Large intestine (tissue), 3 donors: ENCODE measurements around the gene PGRMC2. TPM values are rescaled to one million over a fixed set of nuclear protein-coding genes. Genes with fewer than 3 reads are reported as not detected.

Source experiments
- DNase-seq, 2 donors: peaks; one replicate each; pipeline versions ENCODE4 v3.0.0 to v3.0.0-alpha.2; 2013
- H3K27ac ChIP-seq: one replicate; pipeline ENCODE4 v1.5.1; 2013; ENCODE audit warnings: low read length
- H3K27me3 ChIP-seq: 2 replicates; pipeline ENCODE4 v1.6.1; 2013; ENCODE audit warnings: low read length; ENCODE audit not compliant: control insufficient read depth, insufficient read depth
- H3K36me3 ChIP-seq: 2 replicates; pipeline ENCODE4 v1.6.1; 2013; ENCODE audit warnings: low read length; ENCODE audit not compliant: control insufficient read depth, insufficient read depth
- H3K4me1 ChIP-seq: one replicate; pipeline ENCODE4 v1.6.1; 2013; ENCODE audit warnings: low read length; ENCODE audit not compliant: control insufficient read depth, insufficient read depth
- H3K4me3 ChIP-seq: one replicate; pipeline ENCODE4 v1.5.1; 2013; ENCODE audit warnings: low read length
- H3K9me3 ChIP-seq: one replicate; pipeline ENCODE4 v1.6.1; 2013; ENCODE audit warnings: mild to moderate bottlenecking, low read depth, low read length, moderate library complexity; ENCODE audit not compliant: control insufficient read depth
- whole genome bisulfite sequencing: methylation state at CpG from one replicate; pipeline ENCODE4 v1.1.5; 2013; ENCODE audit warnings: low lambda C conversion rate; ENCODE audit not compliant: insufficient coverage; 5-methylcytosine and 5-hydroxymethylcytosine counted together
- polyA plus RNA-seq: library from polyadenylated mRNA; unstranded; fragments of 120-200 nt; gene quantifications from one replicate; pipeline ENCODE4 v1.2.1, GENCODE V29; 2013

PGRMC2 gene
- polyA plus RNA-seq, 1 donor = 126 TPM

DNA sequence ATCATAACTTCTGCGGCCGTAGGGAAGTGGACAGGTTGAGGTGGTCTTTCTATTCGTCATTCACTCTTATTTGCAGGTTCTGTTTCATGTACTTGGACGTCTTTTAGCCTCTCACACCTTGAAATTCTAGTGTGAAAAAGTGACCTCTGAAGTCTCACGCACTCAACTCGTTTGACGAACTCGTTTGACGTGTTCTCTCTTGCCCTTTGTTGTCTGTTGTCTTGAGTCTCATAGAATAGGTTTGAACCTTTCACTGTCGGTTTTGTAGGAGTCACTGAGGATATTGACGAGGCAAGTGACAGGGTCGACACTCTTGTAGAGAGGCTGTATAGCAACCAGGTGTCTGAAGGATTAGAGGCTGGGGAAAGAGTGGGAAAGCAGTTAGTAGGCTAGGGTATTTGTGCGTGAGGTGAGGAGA is 1.1 kb upstream of the PGRMC2 start:
- peak overlapping the region; percentile 75 for H3K4me3 ChIP-seq
- 40% methylated on average over 1 of the region's 13 CpGs for WGBS

DNA sequence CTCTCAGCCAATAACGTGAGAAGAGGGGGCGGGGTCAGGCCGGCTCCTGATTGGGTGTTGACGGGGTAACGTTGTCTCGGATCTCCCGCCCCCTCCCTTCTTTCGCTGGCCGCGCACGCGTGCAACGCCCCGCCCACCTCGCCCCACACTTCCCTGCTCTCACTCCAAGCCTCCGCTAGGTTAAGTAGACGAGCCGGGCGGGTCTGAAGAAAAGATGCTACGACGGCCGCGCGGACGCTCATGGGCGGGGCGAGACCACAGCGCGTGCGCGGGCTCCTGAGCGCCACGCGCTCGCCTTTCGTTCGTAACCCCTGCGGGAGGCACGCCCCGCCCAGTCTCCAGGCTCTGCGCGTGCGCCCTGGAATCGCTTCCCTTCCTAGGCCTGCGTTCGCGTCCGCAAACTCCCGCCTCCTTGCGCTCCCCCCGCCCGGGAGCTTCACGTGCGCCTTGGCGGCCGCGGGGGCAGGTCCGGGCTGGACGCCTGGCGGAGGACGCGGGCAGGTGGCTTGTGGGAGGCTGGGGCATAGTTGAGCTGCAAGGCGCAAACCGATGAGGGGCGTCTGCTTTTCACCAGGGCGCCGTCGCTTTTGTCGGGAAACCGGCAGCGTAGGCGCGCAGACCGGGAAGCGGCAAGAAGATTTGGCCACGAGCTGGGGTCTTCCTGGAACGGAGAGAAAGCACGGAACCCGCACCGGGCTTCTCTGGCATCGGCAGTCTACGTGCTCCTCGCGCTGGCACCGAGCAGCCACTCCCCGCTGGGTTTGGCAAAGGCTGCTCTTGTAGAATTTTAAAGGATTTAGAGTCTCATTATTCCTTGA is 467 bp upstream of the PGRMC2 start:
- Histone ChIP-seq H3K4me1 (peaks cover 4% of the 10 kb centered on the region), H3K9me3 (no peaks in the 10 kb centered on the region), H3K4me3 (peak overlapping the region; percentile 75), H3K27me3 (no peaks in the 10 kb centered on the region), H3K36me3 (no peaks in the 10 kb centered on the region), H3K27ac (peak overlapping the region; percentile 90)
- peak; percentile 100 for DNase-seq
- WGBS = no CpG with 5 or more reads among the region's 86 CpGs

More for the DNA sequence above, 1.1 kb upstream of the PGRMC2 start:
- Histone ChIP-seq H3K4me1 (no peaks in the 10 kb centered on the region), H3K27me3 (no peaks in the 10 kb centered on the region), H3K36me3 (no peaks in the 10 kb centered on the region), H3K27ac (peak overlapping the region; percentile 90), H3K9me3 (no peaks in the 10 kb centered on the region)
- peak; percentile 56 to 83 for DNase-seq

DNA sequence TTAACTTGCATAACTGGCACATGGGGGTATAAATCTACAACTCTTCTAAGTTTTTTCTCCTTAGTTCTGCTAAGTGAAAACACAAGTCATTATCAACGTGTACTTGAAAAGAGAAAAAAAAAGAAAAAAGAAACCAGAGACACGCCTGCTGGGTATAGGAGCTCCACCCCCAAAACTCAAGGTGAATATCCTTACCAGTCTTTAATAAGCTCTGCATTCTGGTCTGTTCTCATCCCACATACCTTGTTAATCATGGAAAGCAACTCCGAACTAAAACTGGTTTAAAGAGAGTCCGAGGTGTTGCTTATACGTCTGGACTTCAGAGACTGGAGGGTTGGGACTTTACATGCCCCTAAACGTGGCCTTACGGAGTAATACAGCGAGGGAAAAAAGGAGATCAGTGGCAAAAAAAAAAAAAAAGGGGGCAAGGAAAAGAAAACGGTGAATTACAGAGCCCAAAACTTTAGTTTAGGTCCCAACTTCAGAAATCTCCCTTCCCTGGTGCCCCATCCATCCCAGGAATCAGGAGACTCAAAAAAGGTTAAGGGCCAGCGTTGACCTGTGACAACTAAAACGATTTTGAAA is 1.0 kb downstream of the PGRMC2 start:
- Histone ChIP-seq H3K27me3 (no peaks in the 10 kb centered on the region), H3K4me3 (peak overlapping the region; percentile 75), H3K9me3 (no peaks in the 10 kb centered on the region), H3K36me3 (no peaks in the 10 kb centered on the region), H3K27ac (peak overlapping the region; percentile 90), H3K4me1 (peaks cover 4% of the 10 kb centered on the region)
- 0% methylated on average over 2 of the region's 11 CpGs for WGBS
- peak; percentile 43 to 83 for DNase-seq

DNA sequence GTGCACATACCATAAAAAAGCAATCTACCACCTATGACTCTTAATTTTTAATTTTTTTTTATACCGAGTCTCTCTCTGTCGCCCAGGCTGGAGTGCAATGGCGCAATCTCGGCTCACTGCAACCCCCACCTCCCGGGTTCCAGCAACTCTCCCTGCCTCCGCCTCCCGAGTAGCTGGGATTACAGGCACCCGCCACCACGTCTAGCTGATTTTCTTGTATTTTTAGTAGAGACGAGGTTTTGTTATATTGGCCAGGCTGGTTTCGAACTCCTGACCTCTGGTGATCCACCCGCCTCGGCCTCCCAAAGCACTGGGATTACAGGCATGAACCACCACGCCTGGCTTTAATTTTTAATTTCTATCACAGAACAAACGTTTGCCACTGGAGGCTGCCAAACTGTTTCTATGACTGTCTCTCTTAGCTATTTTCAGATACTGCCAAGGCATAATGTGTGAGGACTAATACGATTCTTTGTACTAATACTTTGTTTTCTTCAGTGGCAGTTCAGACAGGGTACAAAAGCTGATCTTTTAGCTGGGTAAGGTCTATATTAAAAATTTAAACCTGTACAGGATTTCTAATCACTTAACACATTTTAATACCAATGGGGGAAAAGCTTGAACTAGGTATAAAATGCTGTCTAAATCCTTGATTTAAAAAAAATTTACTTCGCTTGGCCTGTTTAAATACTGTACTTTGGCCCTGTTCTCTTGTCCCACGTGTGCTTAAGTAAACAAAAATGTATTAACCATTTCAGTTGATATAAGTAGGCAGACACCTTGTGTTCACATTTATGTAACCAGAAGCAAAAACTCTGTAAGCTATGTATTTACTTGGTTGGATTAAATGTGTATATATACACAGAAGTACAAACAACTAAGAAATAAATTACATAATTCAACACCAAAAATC is 2.3 kb downstream of the PGRMC2 start:
- peak in 1 of 2 donors; percentile 74 for DNase-seq
- Histone ChIP-seq H3K36me3 (no peaks in the 10 kb centered on the region), H3K27me3 (no peaks in the 10 kb centered on the region), H3K27ac (peak overlapping the region; percentile 90), H3K9me3 (no peaks in the 10 kb centered on the region), H3K4me1 (peaks cover 4% of the 10 kb centered on the region), H3K4me3 (peak overlapping the region; percentile 75)
- 10% methylated on average over 4 of the region's 18 CpGs for WGBS

DNA sequence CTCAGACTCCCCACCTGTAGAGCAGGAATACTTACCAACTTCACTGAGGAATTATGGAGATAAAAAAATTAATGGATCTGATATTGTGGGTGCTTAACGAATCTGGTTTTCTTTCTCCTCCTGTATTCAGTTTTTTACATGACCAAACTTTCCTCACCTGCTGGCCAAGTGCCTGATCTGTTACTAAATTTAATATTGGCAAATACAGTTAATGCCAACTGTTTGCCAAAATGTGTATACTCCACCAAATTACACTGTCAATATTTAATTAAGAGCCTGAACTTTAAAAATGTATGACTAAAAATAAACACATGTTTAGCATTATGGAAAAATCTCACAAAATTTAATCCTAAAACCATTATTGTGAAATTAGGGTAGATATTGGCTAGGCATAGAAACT is 3.3 kb downstream of the PGRMC2 start:
- Histone ChIP-seq H3K36me3 (no peaks in the 10 kb centered on the region), H3K27ac (peak overlapping the region; percentile 90), H3K4me1 (peaks cover 4% of the 10 kb centered on the region), H3K9me3 (no peaks in the 10 kb centered on the region), H3K27me3 (no peaks in the 10 kb centered on the region), H3K4me3 (peak overlapping the region; percentile 75)
- DNase-seq = no peak
- WGBS = 60% methylated on average over 1 of the region's 1 CpG

DNA sequence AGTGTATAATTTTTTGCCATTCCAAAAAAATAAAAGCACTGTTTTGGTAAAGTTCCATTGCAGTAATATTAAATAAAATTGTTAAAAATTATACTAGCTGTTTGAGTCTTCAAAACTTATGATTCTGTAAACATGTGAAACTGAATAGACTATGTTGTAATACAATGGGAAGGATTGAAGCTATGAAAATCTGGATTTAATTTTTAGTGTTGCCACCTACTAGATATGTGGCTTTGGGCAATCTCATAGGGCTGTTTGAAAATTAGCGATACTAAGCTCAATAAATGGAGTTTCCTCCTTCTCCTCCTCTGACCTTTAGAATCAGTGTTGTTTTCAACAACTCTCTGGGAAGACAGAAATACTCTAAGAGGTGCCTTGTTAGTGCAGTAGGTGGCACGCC is 4.5 kb downstream of the PGRMC2 start:
- peak in 1 of 2 donors; percentile 32 for DNase-seq
- 50% methylated on average over 1 of the region's 2 CpGs for WGBS
- Histone ChIP-seq H3K27ac (peak overlapping the region; percentile 23), H3K9me3 (no peaks in the 10 kb centered on the region), H3K4me3 (no peak overlapping the region), H3K27me3 (no peaks in the 10 kb centered on the region), H3K36me3 (no peaks in the 10 kb centered on the region), H3K4me1 (peaks cover 4% of the 10 kb centered on the region)

DNA sequence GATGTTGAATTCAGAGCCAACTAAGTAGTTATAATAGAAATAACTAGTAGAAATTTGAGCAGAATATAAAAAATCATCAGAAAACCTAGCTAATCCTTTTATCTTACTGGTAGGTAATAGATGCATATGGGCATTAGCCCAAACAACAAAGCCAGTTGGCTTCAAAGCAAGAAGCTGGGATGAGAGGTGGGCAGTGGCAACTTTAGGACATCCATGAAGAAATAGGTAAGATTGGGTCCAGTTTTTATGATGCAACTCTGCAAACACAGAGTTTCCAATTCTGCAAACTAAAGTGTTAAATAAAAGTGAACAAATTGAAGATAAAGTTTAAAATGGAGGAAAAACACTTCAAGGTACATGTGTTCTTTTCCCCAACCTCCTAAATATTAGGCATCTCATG is 5.1 kb downstream of the PGRMC2 start:
- DNase-seq = no peak
- H3K4me3 ChIP-seq = no peak overlapping the region
- H3K36me3 ChIP-seq = no peaks in the 10 kb centered on the region
- H3K27ac ChIP-seq = no peak overlapping the region
- no peaks in the 10 kb centered on the region for H3K9me3 ChIP-seq
- peaks cover 4% of the 10 kb centered on the region for H3K4me1 ChIP-seq
- H3K27me3 ChIP-seq = no peaks in the 10 kb centered on the region

DNA sequence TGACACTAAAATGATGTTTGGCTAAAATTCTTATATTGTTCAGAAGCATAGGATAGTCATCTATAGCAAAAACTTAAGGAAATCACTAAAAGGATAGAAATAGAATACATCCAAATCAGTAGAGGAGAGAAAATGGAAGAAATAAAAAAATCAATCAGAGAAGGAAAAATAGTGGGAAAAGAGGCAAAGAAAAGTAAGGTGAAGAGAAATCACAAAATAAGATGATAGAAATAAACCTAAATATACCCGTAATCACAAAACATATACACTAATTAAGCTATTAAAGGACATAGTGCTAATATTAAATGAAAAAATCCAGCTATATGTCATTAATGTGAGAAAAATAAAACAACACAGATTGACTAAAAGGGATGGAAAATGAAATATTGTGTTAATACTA is 6.3 kb downstream of the PGRMC2 start:
- 80% methylated on average over 1 of the region's 1 CpG for WGBS
- Histone ChIP-seq H3K27me3 (no peaks in the 10 kb centered on the region), H3K4me1 (peaks cover 4% of the 10 kb centered on the region), H3K9me3 (no peaks in the 10 kb centered on the region), H3K27ac (no peak overlapping the region), H3K36me3 (peaks cover 2% of the 10 kb centered on the region), H3K4me3 (no peak overlapping the region)
- DNase-seq = no peak

DNA sequence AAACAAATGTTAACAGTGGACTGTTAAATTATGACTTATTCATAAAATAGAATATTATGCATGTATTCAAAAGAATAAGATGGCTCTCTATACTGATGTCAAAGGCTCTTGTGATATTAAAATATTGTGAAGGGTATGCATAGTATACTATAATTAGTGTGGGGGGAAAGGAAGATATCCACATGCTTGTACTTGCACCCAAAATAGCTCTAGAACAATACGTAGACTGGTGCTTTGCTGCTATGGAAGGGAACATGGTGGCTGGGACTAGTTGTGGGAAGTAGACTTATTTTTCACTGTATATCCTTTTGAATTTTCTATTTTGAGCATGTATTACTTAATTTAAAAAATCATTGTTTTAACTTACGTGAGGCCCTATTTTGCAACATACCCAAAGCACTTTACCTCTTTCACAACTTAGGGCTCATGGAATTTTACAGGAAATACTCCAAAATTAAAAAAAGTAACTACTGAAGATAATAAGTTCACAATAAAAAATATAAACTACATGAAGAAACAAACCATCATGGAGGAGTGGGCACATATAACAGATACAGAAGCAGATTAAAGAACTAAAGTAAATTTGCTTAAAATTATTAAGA is 7.9 kb downstream of the PGRMC2 start:
- WGBS = 100% methylated on average over 2 of the region's 2 CpGs
- H3K27ac ChIP-seq = no peak overlapping the region
- H3K27me3 ChIP-seq = no peaks in the 10 kb centered on the region

DNA sequence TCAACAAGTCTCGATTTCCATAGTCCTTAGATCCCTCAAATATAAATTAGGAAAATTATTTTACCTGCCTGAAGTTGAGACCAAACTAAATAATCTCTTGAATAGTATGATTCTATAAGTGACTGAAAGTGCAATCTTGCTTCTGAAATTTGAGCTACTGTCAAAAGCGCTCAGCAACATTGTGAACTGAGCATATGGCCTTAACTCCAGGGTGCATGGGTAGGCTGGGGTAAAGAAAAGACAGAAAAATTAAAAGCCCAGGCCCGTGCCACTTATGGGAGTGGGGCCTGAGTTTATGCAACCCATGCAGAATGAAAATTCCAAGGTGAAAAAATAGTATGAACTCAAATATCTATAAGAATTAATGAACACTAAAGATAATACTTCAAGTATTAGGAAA is 9.8 kb downstream of the PGRMC2 start:
- no peak for DNase-seq
- no peak overlapping the region for H3K27ac ChIP-seq
- H3K36me3 ChIP-seq = peaks cover 5% of the 10 kb centered on the region
- 100% methylated on average over 2 of the region's 3 CpGs for WGBS
- H3K4me1 ChIP-seq = no peaks in the 10 kb centered on the region
- H3K9me3 ChIP-seq = no peaks in the 10 kb centered on the region
- no peaks in the 10 kb centered on the region for H3K27me3 ChIP-seq
- no peak overlapping the region for H3K4me3 ChIP-seq

More for the DNA sequence above, 7.9 kb downstream of the PGRMC2 start:
- no peaks in the 10 kb centered on the region for H3K9me3 ChIP-seq
- no peak overlapping the region for H3K4me3 ChIP-seq
- H3K36me3 ChIP-seq = peaks cover 5% of the 10 kb centered on the region
- no peak for DNase-seq
- H3K4me1 ChIP-seq = peaks cover 4% of the 10 kb centered on the region
